ENCODE data around the gene TYW1. TPM values are rescaled to one million over a fixed set of nuclear protein-coding genes. Genes with fewer than 3 reads are reported as not detected.
"Not testable (repeated sequence)": the region's sequence is repeated elsewhere in the genome, so short reads cannot be mapped to it uniquely, and the experiment has no call there.

Gene TYW1
- total RNA-seq, 1 experiment from 2014 or later: 24.5 TPM

GRCh38 chr7:67042781-67043558, 46.3 kb downstream of the TYW1 start:
- DNase-seq (ENCODE audit: low read depth, low spot score) (peak; percentile 46), ATAC-seq (peak; percentile 98)
- in situ Hi-C loops (cut with HindIII; ENCODE audit: low pct_unique_long_range_greater_than_20kb, low sequenced_read_pairs); intact Hi-C loops (cut with micrococcal nuclease; ENCODE audit: unreplicated experiment); H3K9me3 ChIP-seq (ENCODE audit: control insufficient read depth, insufficient read depth, low read depth, low read length); H3K4me3 ChIP-seq (ENCODE audit: low read depth in 2 of 2, low read length in 2 of 2); H3K36me3 ChIP-seq (ENCODE audit: control insufficient read depth, insufficient read depth, low read length); H3K27ac ChIP-seq (ENCODE audit: low read length); H3K27me3 ChIP-seq (ENCODE audit: control insufficient read depth, insufficient read depth, low read length); BruUV-seq (replicated peaks); H3K4me1 ChIP-seq (ENCODE audit: control insufficient read depth, insufficient read depth, low read length): not testable (repeated sequence)
- CTCF ChIA-PET: interaction anchor here (0.6 kb wide), 2 partner anchors 162 to 182 kb away, joined by 7 to 9 read pairs; no protein-coding TSS in a partner anchor
- POLR2A ChIA-PET: interaction anchor here (0.6 kb wide), 1 partner anchor 29 kb away, joined by 21 read pairs; no protein-coding TSS in a partner anchor
- TF ChIP-seq TCF7L2 (IDR thresholded peaks at IDR 0.05; ENCODE audit: low read depth, low read length): 0 out of 2 replicates have a peak, but pooled peaks have one; percentile 43

GRCh38 chr7:67043559-67043930, 46.9 kb downstream of the TYW1 start:
- H3K27ac ChIP-seq (ENCODE audit: low read length); H3K9me3 ChIP-seq (ENCODE audit: control insufficient read depth, insufficient read depth, low read depth, low read length); POLR2A ChIA-PET; intact Hi-C loops (cut with micrococcal nuclease; ENCODE audit: unreplicated experiment); H3K36me3 ChIP-seq (ENCODE audit: control insufficient read depth, insufficient read depth, low read length); H3K4me1 ChIP-seq (ENCODE audit: control insufficient read depth, insufficient read depth, low read length); DNase-seq (ENCODE audit: low read depth, low spot score); BruUV-seq (replicated peaks); H3K4me3 ChIP-seq (ENCODE audit: low read depth in 2 of 2, low read length in 2 of 2); H3K27me3 ChIP-seq (ENCODE audit: control insufficient read depth, insufficient read depth, low read length); ATAC-seq; in situ Hi-C loops (cut with HindIII; ENCODE audit: low pct_unique_long_range_greater_than_20kb, low sequenced_read_pairs): not testable (repeated sequence)
- CTCF ChIA-PET: interaction anchor here (0.6 kb wide), 3 partner anchors 161 to 264 kb away, joined by 3 to 9 read pairs (median 7); no protein-coding TSS in a partner anchor

DNA sequence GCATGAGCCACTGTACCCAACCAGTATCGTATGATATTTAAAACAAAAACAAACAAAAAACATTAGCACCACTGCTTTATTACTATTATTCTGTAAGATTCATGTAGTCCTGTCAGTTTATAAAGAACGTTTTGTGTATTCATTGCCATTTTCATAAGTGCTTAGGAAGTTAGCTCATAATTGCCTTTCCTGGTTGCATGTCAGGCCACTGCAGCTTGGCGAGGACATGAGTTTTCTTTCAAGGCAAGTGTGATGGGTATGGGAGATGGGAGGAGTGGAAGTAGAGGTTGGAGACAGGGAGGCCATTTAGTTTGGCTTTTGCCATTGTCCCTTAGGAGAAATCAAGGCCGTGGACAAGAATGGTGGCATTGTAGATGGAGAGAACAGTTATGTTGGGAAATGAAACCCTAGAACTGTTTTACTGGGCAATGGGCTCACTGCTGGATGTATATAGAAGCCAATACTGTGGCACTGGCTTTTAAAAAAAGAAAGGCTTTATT, 48.9 kb downstream of the TYW1 start:
- intact Hi-C loops (cut with micrococcal nuclease; ENCODE audit: unreplicated experiment): no loop called here
- Histone ChIP-seq H3K4me3 (ENCODE audit: low read depth in 2 of 2, low read length in 2 of 2) (no peak overlapping the region), H3K9me3 (ENCODE audit: control insufficient read depth, insufficient read depth, low read depth, low read length) (no peaks in the 10 kb centered on the region), H3K27ac (ENCODE audit: low read length) (no peak overlapping the region), H3K4me1 (ENCODE audit: control insufficient read depth, insufficient read depth, low read length) (peaks cover 8% of the 10 kb centered on the region), H3K27me3 (ENCODE audit: control insufficient read depth, insufficient read depth, low read length) (no peaks in the 10 kb centered on the region), H3K36me3 (ENCODE audit: control insufficient read depth, insufficient read depth, low read length) (no peaks in the 10 kb centered on the region)
- POLR2A ChIA-PET: no interaction called here
- CTCF ChIA-PET: no interaction called here
- no peak for ATAC-seq
- TF ChIP-seq, protein P1, sequence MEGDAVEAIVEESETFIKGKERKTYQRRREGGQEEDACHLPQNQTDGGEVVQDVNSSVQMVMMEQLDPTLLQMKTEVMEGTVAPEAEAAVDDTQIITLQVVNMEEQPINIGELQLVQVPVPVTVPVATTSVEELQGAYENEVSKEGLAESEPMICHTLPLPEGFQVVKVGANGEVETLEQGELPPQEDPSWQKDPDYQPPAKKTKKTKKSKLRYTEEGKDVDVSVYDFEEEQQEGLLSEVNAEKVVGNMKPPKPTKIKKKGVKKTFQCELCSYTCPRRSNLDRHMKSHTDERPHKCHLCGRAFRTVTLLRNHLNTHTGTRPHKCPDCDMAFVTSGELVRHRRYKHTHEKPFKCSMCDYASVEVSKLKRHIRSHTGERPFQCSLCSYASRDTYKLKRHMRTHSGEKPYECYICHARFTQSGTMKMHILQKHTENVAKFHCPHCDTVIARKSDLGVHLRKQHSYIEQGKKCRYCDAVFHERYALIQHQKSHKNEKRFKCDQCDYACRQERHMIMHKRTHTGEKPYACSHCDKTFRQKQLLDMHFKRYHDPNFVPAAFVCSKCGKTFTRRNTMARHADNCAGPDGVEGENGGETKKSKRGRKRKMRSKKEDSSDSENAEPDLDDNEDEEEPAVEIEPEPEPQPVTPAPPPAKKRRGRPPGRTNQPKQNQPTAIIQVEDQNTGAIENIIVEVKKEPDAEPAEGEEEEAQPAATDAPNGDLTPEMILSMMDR (IDR thresholded peaks at IDR 0.05): no peak
- TF ChIP-seq TCF7L2 (IDR thresholded peaks at IDR 0.05; ENCODE audit: low read depth, low read length) (no peak), SIN3A (IDR thresholded peaks at IDR 0.05; ENCODE audit: borderline replicate concordance, insufficient read depth, low read depth, low read length) (no peak), POLR2AphosphoS5 (IDR thresholded peaks at IDR 0.05; ENCODE audit: low read depth, low read length) (no peak)
- TF ChIP-seq, protein P2, sequence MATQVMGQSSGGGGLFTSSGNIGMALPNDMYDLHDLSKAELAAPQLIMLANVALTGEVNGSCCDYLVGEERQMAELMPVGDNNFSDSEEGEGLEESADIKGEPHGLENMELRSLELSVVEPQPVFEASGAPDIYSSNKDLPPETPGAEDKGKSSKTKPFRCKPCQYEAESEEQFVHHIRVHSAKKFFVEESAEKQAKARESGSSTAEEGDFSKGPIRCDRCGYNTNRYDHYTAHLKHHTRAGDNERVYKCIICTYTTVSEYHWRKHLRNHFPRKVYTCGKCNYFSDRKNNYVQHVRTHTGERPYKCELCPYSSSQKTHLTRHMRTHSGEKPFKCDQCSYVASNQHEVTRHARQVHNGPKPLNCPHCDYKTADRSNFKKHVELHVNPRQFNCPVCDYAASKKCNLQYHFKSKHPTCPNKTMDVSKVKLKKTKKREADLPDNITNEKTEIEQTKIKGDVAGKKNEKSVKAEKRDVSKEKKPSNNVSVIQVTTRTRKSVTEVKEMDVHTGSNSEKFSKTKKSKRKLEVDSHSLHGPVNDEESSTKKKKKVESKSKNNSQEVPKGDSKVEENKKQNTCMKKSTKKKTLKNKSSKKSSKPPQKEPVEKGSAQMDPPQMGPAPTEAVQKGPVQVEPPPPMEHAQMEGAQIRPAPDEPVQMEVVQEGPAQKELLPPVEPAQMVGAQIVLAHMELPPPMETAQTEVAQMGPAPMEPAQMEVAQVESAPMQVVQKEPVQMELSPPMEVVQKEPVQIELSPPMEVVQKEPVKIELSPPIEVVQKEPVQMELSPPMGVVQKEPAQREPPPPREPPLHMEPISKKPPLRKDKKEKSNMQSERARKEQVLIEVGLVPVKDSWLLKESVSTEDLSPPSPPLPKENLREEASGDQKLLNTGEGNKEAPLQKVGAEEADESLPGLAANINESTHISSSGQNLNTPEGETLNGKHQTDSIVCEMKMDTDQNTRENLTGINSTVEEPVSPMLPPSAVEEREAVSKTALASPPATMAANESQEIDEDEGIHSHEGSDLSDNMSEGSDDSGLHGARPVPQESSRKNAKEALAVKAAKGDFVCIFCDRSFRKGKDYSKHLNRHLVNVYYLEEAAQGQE (IDR thresholded peaks at IDR 0.05; ENCODE audit: insufficient read depth in 1 of 2, low read depth in 2 of 2, low read length in 1 of 2): no peak
- TSS peak; percentile 8 for BruUV-seq (replicated peaks)
- in situ Hi-C loops (cut with HindIII; ENCODE audit: low pct_unique_long_range_greater_than_20kb, low sequenced_read_pairs): no loop called here
- no peak for DNase-seq (ENCODE audit: low read depth, low spot score)

DNA sequence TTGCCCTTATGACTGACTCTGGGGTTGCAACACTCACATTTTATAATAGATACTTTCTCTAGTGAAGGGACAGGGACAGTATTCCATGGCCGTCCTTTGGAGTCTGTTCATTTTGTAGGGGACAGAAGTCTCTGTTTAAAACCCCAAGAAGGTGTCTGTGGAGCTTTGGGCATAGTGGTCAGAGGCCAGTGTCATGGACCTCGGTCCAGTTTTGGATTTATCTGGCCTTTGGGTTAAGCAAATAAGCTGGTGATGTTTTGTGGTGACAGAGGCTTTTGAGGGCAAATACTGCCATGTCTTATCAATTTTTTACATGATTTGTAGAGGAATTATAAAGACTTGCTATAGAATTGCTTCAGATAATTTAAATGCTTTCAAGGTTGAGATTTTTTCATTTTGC, 50.2 kb downstream of the TYW1 start:
- H3K9me3 ChIP-seq (ENCODE audit: control insufficient read depth, insufficient read depth, low read depth, low read length); H3K36me3 ChIP-seq (ENCODE audit: control insufficient read depth, insufficient read depth, low read length); H3K27me3 ChIP-seq (ENCODE audit: control insufficient read depth, insufficient read depth, low read length); H3K4me1 ChIP-seq (ENCODE audit: control insufficient read depth, insufficient read depth, low read length); ATAC-seq; H3K27ac ChIP-seq (ENCODE audit: low read length); in situ Hi-C loops (cut with HindIII; ENCODE audit: low pct_unique_long_range_greater_than_20kb, low sequenced_read_pairs); BruUV-seq (replicated peaks); H3K4me3 ChIP-seq (ENCODE audit: low read depth in 2 of 2, low read length in 2 of 2); intact Hi-C loops (cut with micrococcal nuclease; ENCODE audit: unreplicated experiment); CTCF ChIA-PET; DNase-seq (ENCODE audit: low read depth, low spot score): not testable (repeated sequence)
- POLR2A ChIA-PET: interaction anchor here (0.6 kb wide), 1 partner anchor 200 kb away, joined by 10 read pairs; no protein-coding TSS in a partner anchor

DNA sequence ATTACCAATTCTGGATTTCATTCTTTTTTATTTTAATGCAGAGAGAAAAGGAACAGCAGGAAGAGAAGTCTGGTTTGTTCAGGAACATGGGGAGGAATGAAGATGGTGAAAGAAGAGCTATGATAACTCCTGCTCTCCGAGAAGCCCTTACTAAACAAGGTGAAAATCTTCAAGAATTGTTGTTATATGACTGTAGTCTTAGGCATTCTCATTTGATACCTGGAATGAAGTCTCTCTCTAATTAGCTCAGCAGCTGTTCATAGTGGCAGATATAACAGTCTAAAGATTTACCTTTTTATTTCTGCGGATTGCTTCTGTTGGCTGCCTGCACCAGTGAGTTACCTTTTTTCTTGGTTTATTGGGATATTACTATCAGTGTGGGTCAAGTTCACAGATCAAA, 53.3 kb downstream of the TYW1 start:
- POLR2A ChIA-PET: not testable (repeated sequence)

More for the DNA sequence above, 53.3 kb downstream of the TYW1 start:
- ATAC-seq; H3K4me1 ChIP-seq (ENCODE audit: control insufficient read depth, insufficient read depth, low read length); H3K9me3 ChIP-seq (ENCODE audit: control insufficient read depth, insufficient read depth, low read depth, low read length); in situ Hi-C loops (cut with HindIII; ENCODE audit: low pct_unique_long_range_greater_than_20kb, low sequenced_read_pairs); CTCF ChIA-PET; intact Hi-C loops (cut with micrococcal nuclease; ENCODE audit: unreplicated experiment); H3K4me3 ChIP-seq (ENCODE audit: low read depth in 2 of 2, low read length in 2 of 2); BruUV-seq (replicated peaks); H3K27me3 ChIP-seq (ENCODE audit: control insufficient read depth, insufficient read depth, low read length); H3K36me3 ChIP-seq (ENCODE audit: control insufficient read depth, insufficient read depth, low read length); H3K27ac ChIP-seq (ENCODE audit: low read length); DNase-seq (ENCODE audit: low read depth, low spot score): not testable (repeated sequence)

Data from Panc1 (cell line).